OCI-LY7 (cell line): ENCODE data around the gene ZHX3. TPM values are rescaled to one million over a fixed set of nuclear protein-coding genes. Genes with fewer than 3 reads are reported as not detected.

Source experiments
- BruUV-seq: library from RNA; stranded (reverse); fragments of 400-500 nt; replicated peaks from 2 replicates; lab custom pipeline; 2021; lab: Mats Ljungman, UMichigan
- CTCF ChIA-PET: fragments of 300-600 bp; sonication (Branson Sonifier 250); formaldehyde crosslinking; loops from one replicate; lab custom pipeline; 2022; ENCODE audit warnings: antibody characterized with exemption; ENCODE audit not compliant: unreplicated experiment; lab: Charles Lee
- POLR2A ChIA-PET: fragments of 300-600 bp; sonication (Branson Sonifier 250); formaldehyde crosslinking; loops from one replicate; lab custom pipeline; 2022; ENCODE audit warnings: antibody characterized with exemption; lab: Charles Lee
- DNase-seq: peaks from one replicate; pipeline ENCODE4 v3.0.0-alpha.2; 2015; ENCODE audit warnings: low spot score
- H2AFZ ChIP-seq: fragments of 200-600 bp; sonication (generic), shearing (Covaris generic); 2 replicates; pipeline ENCODE4 v1.6.1; 2014; ENCODE audit warnings: mild to moderate bottlenecking, antibody characterized with exemption, low read length, moderate library complexity
- H3K27ac ChIP-seq: fragments of 200-600 bp; sonication (generic); 2 replicates; pipeline ENCODE4 v1.5.1; 2014; ENCODE audit warnings: mixed run types, low read depth, mild to moderate bottlenecking, moderate library complexity, low read length, inconsistent platforms; ENCODE audit not compliant: poor library complexity, severe bottlenecking
- H3K36me3 ChIP-seq: fragments of 200-600 bp; sonication (generic); 2 replicates; pipeline ENCODE4 v1.6.1; 2014; ENCODE audit warnings: mild to moderate bottlenecking, antibody characterized with exemption, low read length, moderate library complexity, mixed read lengths; ENCODE audit not compliant: insufficient read depth
- H3K4me1 ChIP-seq: fragments of 200-600 bp; sonication (generic); 2 replicates; pipeline ENCODE4 v1.5.1; 2014; ENCODE audit warnings: mild to moderate bottlenecking, low read length; ENCODE audit not compliant: insufficient read depth, poor library complexity, severe bottlenecking
- H3K4me2 ChIP-seq: fragments of 200-600 bp; sonication (generic); 2 replicates; pipeline ENCODE4 v1.6.1; 2014; ENCODE audit warnings: mild to moderate bottlenecking, low read length
- H3K4me3 ChIP-seq: fragments of 200-600 bp; sonication (generic); 2 replicates; pipeline ENCODE4 v1.5.1; 2014; ENCODE audit warnings: mild to moderate bottlenecking, low read depth, low read length; ENCODE audit not compliant: poor library complexity, severe bottlenecking
- H3K79me2 ChIP-seq: fragments of 200-600 bp; sonication (generic); 2 replicates; pipeline ENCODE4 v1.6.1; 2016; ENCODE audit warnings: low read depth, mild to moderate bottlenecking, low read length, moderate library complexity, mixed read lengths; ENCODE audit not compliant: insufficient read depth
- H3K9me2 ChIP-seq: fragments of 200-600 bp; sonication (generic); 2 replicates; pipeline ENCODE4 v1.6.1; 2016; ENCODE audit warnings: mild to moderate bottlenecking, low read length, mixed read lengths; ENCODE audit not compliant: insufficient read depth
- H3K9me3 ChIP-seq: fragments of 200-600 bp; sonication (generic); 2 replicates; pipeline ENCODE4 v1.6.1; 2014; ENCODE audit warnings: mild to moderate bottlenecking, mixed run types, low read length, mixed read lengths
- H4K20me1 ChIP-seq: fragments of 200-600 bp; sonication (generic); 2 replicates; pipeline ENCODE4 v1.6.1; 2014; ENCODE audit warnings: mild to moderate bottlenecking, antibody characterized with exemption, low read length, moderate library complexity, mixed read lengths; ENCODE audit not compliant: insufficient read depth
- EZH2phosphoT487 ChIP-seq: fragments of 200-600 bp; sonication (generic); IDR thresholded peaks from 2 replicates; pipeline ENCODE4 v1.6.1; 2018; ENCODE audit warnings: low read depth, borderline replicate concordance, mild to moderate bottlenecking, mixed run types, antibody characterized with exemption, low read length, moderate library complexity, mixed read lengths
- intact Hi-C: fragments of 100-400 bp; cut with micrococcal nuclease; formaldehyde crosslinking; loops from one replicate; pipeline ENCODE4 v1.10.0; 2022; ENCODE audit not compliant: unreplicated experiment
- total RNA-seq, 2 experiments: library from RNA; depleted of rRNA in 1 of 2; stranded (reverse); fragments of >200 nt in 1 of 2; shearing (Covaris generic) in 1 of 2; gene quantifications; 2 replicates each; pipeline ENCODE4 v1.2.3, GENCODE V29; 2014 to 2022
- TF ChIP-seq, protein P1 (sequence below): fragments of 200-600 bp; sonication (generic); conservative IDR thresholded peaks from 2 replicates; pipeline ENCODE4 v1.5.1; 2014; ENCODE audit warnings: mild to moderate bottlenecking, antibody characterized with exemption, low read length, moderate library complexity, mixed read lengths

The ZHX3 gene
- total RNA-seq, 2 experiments from 2014 or later, result 5.8 to 16.9 TPM

DNA sequence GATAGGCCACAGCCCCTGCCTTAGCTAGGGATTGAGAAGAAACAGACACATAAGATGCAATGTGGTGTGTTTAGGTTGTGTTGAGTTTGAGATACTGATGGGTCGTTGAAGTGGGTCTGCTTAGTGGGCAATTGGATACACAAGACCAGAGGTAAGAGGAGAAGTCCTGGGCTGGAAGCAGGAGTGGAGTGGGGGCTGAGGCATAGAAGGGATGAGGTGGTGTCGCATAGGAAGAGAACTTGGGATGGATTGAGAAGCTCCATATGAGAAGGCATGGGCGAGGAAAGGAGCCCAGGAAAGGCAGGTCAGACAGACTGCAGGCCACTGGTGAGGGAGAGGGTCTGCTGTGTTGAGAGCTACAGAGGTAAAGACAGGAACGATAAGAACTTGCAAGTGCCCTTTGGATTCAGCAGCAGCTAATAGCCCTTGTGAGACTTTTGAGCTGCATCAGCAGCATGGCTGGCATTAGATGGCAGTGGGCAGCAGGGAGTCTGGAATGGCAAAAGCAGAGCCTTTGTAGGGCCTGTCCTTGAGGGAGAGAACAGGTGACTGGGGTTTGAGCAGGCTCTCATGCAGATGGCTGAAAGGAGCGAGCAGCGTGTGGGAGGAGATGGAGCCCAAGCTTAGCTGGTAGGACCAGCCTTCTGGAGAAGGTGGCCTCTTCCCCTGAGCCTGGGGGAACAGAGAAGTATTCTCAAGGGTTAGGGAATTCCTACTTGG is 147.0 kb downstream of the ZHX3 start:
- H3K9me3 ChIP-seq, result no peaks in the 10 kb centered on the region
- no peak for TF ChIP-seq EZH2phosphoT487
- TF ChIP-seq, protein P1, sequence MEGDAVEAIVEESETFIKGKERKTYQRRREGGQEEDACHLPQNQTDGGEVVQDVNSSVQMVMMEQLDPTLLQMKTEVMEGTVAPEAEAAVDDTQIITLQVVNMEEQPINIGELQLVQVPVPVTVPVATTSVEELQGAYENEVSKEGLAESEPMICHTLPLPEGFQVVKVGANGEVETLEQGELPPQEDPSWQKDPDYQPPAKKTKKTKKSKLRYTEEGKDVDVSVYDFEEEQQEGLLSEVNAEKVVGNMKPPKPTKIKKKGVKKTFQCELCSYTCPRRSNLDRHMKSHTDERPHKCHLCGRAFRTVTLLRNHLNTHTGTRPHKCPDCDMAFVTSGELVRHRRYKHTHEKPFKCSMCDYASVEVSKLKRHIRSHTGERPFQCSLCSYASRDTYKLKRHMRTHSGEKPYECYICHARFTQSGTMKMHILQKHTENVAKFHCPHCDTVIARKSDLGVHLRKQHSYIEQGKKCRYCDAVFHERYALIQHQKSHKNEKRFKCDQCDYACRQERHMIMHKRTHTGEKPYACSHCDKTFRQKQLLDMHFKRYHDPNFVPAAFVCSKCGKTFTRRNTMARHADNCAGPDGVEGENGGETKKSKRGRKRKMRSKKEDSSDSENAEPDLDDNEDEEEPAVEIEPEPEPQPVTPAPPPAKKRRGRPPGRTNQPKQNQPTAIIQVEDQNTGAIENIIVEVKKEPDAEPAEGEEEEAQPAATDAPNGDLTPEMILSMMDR, result no peak
- H3K4me3 ChIP-seq, result no peak overlapping the region
- H3K4me1 ChIP-seq, result no peaks in the 10 kb centered on the region
- no peaks in the 10 kb centered on the region for H3K9me2 ChIP-seq
- no peak for DNase-seq
- intact Hi-C loops, result no loop called here
- H4K20me1 ChIP-seq, result no peaks in the 10 kb centered on the region
- no peak overlapping the region for H3K4me2 ChIP-seq
- H3K27ac ChIP-seq, result no peak overlapping the region
- H3K36me3 ChIP-seq, result peaks cover 92% of the 10 kb centered on the region
- POLR2A ChIA-PET, result interaction anchor here (0.6 to 0.7 kb wide), 2 partner anchors 15 to 156 kb away, joined by 3 to 4 read pairs; no protein-coding TSS in a partner anchor
- no peaks in the 10 kb centered on the region for H3K79me2 ChIP-seq
- H2AFZ ChIP-seq, result no peak overlapping the region
- BruUV-seq, result no TSS peak
- CTCF ChIA-PET, result no interaction called here

DNA sequence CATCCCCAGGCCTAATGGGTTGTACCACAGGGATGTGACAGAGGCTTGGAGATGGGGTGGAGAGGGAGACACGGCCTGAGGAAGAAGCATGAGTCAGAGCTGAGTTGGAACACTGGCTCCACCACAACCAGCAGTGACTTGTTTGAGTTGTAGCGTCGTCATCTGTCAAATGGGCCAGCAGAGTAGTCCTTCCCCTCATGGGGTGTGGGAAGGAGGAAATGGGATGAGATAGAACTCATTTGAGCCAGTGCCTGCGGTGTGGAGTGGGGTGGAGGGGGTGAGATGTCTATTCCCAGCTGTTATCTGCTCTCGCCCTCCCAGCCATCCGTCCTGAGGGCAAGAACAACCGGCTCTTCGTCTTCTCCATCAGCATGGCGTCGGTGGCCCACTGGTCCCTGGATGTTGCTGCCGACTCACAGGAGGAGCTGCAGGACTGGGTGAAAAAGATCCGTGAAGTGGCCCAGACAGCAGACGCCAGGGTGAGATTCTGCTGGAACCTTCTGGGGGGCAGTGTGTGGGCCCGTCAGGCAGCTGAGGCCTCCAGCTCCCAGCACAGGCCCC is 147.7 kb downstream of the ZHX3 start:
- no peak for DNase-seq
- Histone ChIP-seq H3K4me2 (no peak overlapping the region), H3K9me2 (no peaks in the 10 kb centered on the region), H3K79me2 (no peaks in the 10 kb centered on the region), H2AFZ (no peak overlapping the region), H3K4me3 (no peak overlapping the region), H3K36me3 (peaks cover 92% of the 10 kb centered on the region), H4K20me1 (no peaks in the 10 kb centered on the region), H3K4me1 (no peaks in the 10 kb centered on the region), H3K27ac (no peak overlapping the region), H3K9me3 (no peaks in the 10 kb centered on the region)
- BruUV-seq, result no TSS peak
- ChIA-PET CTCF (no interaction called here), POLR2A (interaction anchor here (0.6 to 0.7 kb wide), 2 partner anchors 14 to 157 kb away, joined by 3 to 4 read pairs; no protein-coding TSS in a partner anchor)
- intact Hi-C loops, result no loop called here
- TF ChIP-seq EZH2phosphoT487, result no peak
- TF ChIP-seq, protein P1, result no peak
